Vagina (tissue), 2 donors: ENCODE results near the gene SOS2. TPM values are rescaled to one million over a fixed set of nuclear protein-coding genes. Genes with fewer than 3 reads are reported as not detected.

ENCODE experiments used
- DNase-seq, 2 donors: peaks; one replicate each; pipeline ENCODE4 v3.0.0-alpha.2; 2017; ENCODE audit errors: extremely low spot score in 2 of 2
- H3K27ac ChIP-seq: fragments of 200-600 bp; sonication (generic); one replicate; pipeline ENCODE4 v1.5.1; 2019
- H3K27me3 ChIP-seq: fragments of 200-600 bp; sonication (generic); one replicate; pipeline ENCODE4 v1.5.1; 2019
- H3K36me3 ChIP-seq, 2 donors: fragments of 200-600 bp; sonication (generic); one replicate each; pipeline ENCODE4 v1.5.1; 2017 to 2019
- H3K4me1 ChIP-seq: fragments of 200-600 bp; sonication (generic); one replicate; pipeline ENCODE4 v1.5.1; 2019
- H3K4me3 ChIP-seq, 2 donors: fragments of 200-600 bp; sonication (generic); 1 replicate in 1 of 2; 2 replicates in 1 of 2; pipeline ENCODE4 v1.5.1; 2016 to 2019
- H3K9me3 ChIP-seq: fragments of 200-600 bp; sonication (generic); one replicate; pipeline ENCODE4 v1.5.1; 2019
- CTCF ChIP-seq, 3 experiments: fragments of 450-650 bp in 2 of 3; fragments of 200-600 bp in 1 of 3; sonication (generic) in 1 of 3; IDR thresholded peaks; one replicate each; pipeline ENCODE4 v1.5.1; 2017 to 2019; ENCODE audit warnings: antibody characterized with exemption in 3 of 3, mild to moderate bottlenecking in 2 of 3, moderate library complexity in 2 of 3
- POLR2A ChIP-seq, 2 donors: fragments of 450-650 bp; IDR thresholded peaks; one replicate each; pipeline ENCODE4 v1.6.1; 2017; ENCODE audit warnings: antibody characterized with exemption in 2 of 2, mild to moderate bottlenecking in 2 of 2, moderate library complexity in 2 of 2
- POLR2AphosphoS5 ChIP-seq, 2 donors: sonication (generic); formaldehyde crosslinking; IDR thresholded peaks; one replicate each; pipeline ENCODE4 v1.9.0; 2017; ENCODE audit warnings: antibody characterized with exemption in 2 of 2, mild to moderate bottlenecking in 2 of 2, low read depth in 1 of 2; ENCODE audit not compliant: insufficient read depth in 1 of 2
- intact Hi-C: fragments of 100-400 bp; cut with DNase I; formaldehyde crosslinking; loops from one replicate; pipeline ENCODE4 v1.15.1; 2023
- total RNA-seq: library from RNA; depleted of rRNA; stranded (reverse); fragments of >200 nt; gene quantifications from one replicate; pipeline ENCODE4 v1.2.3, GENCODE V29; 2016

SOS2 gene
- total RNA-seq, 1 donor from 2014 or later, result 23.8 TPM

- intact Hi-C loops, result no loop called here
- peaks cover 0 to 4% of the 10 kb centered on the region in 2 donors for H3K36me3 ChIP-seq
These were observed 108.3 kb downstream of the SOS2 start for GRCh38 chr14:50123062-50123461.

GRCh38 chr14:50122291-50122690 is 109.1 kb downstream of the SOS2 start:
- peaks cover 0 to 4% of the 10 kb centered on the region in 2 donors for H3K36me3 ChIP-seq
- no peaks in the 10 kb centered on the region for H3K27me3 ChIP-seq
- H3K9me3 ChIP-seq, result no peaks in the 10 kb centered on the region
- H3K4me1 ChIP-seq, result no peaks in the 10 kb centered on the region
- no peak for DNase-seq
- no peak for TF ChIP-seq CTCF (IDR thresholded peaks at IDR 0.05)
- no peak for TF ChIP-seq POLR2AphosphoS5 (IDR thresholded peaks at IDR 0.05; ENCODE audit: insufficient read depth in 1 of 2, low read depth in 1 of 2)
- no peak for TF ChIP-seq POLR2A (IDR thresholded peaks at IDR 0.05)
- H3K4me3 ChIP-seq, result no peak overlapping the region
- intact Hi-C loops, result no loop called here
- no peak overlapping the region for H3K27ac ChIP-seq

More at GRCh38 chr14:50123062-50123461, 108.3 kb downstream of the SOS2 start:
- DNase-seq, result no peak
- Histone ChIP-seq H3K27me3 (no peaks in the 10 kb centered on the region), H3K9me3 (no peaks in the 10 kb centered on the region), H3K4me1 (no peaks in the 10 kb centered on the region), H3K4me3 (no peak overlapping the region), H3K27ac (no peak overlapping the region)
- no peak for TF ChIP-seq POLR2A (IDR thresholded peaks at IDR 0.05)

GRCh38 chr14:50121486-50121885 is 109.9 kb downstream of the SOS2 start:
- intact Hi-C loops, result no loop called here

GRCh38 chr14:50117456-50117855 is 113.9 kb downstream of the SOS2 start:
- no peak for TF ChIP-seq POLR2AphosphoS5 (IDR thresholded peaks at IDR 0.05; ENCODE audit: insufficient read depth in 1 of 2, low read depth in 1 of 2)
- no peak for TF ChIP-seq POLR2A (IDR thresholded peaks at IDR 0.05)
- no peak for TF ChIP-seq CTCF (IDR thresholded peaks at IDR 0.05)
- peaks cover 23% of the 10 kb centered on the region for H3K4me1 ChIP-seq
- DNase-seq, result no peak
- peaks cover 2 to 13% of the 10 kb centered on the region in 2 donors for H3K36me3 ChIP-seq
- H3K27me3 ChIP-seq, result no peaks in the 10 kb centered on the region
- no peaks in the 10 kb centered on the region for H3K9me3 ChIP-seq
- intact Hi-C loops, result loop anchor here (10.0 kb wide), 2 partner anchors 53 to 253 kb away; no protein-coding TSS in a partner anchor
- H3K4me3 ChIP-seq, result no peak overlapping the region
- peak overlapping the region; percentile 94 for H3K27ac ChIP-seq

More at GRCh38 chr14:50121486-50121885, 109.9 kb downstream of the SOS2 start:
- H3K4me3 ChIP-seq, result no peak overlapping the region
- no peaks in the 10 kb centered on the region for H3K9me3 ChIP-seq
- H3K27ac ChIP-seq, result no peak overlapping the region
- H3K4me1 ChIP-seq, result peaks cover 6% of the 10 kb centered on the region
- no peaks in the 10 kb centered on the region for H3K27me3 ChIP-seq
- no peak for TF ChIP-seq POLR2A (IDR thresholded peaks at IDR 0.05)
- no peak for TF ChIP-seq CTCF (IDR thresholded peaks at IDR 0.05)
- TF ChIP-seq POLR2AphosphoS5 (IDR thresholded peaks at IDR 0.05; ENCODE audit: insufficient read depth in 1 of 2, low read depth in 1 of 2), result no peak
- H3K36me3 ChIP-seq, result peaks cover 0 to 4% of the 10 kb centered on the region in 2 donors
- no peak for DNase-seq

GRCh38 chr14:50116966-50117365 is 114.4 kb downstream of the SOS2 start:
- TF ChIP-seq POLR2A (IDR thresholded peaks at IDR 0.05) (no peak), CTCF (IDR thresholded peaks at IDR 0.05) (no peak), POLR2AphosphoS5 (IDR thresholded peaks at IDR 0.05; ENCODE audit: insufficient read depth in 1 of 2, low read depth in 1 of 2) (no peak)
- peaks cover 23% of the 10 kb centered on the region for H3K4me1 ChIP-seq
- DNase-seq, result no peak
- intact Hi-C loops, result loop anchor here (10.0 kb wide), 2 partner anchors 52 to 252 kb away; no protein-coding TSS in a partner anchor
- no peaks in the 10 kb centered on the region for H3K9me3 ChIP-seq
- peaks cover 2 to 18% of the 10 kb centered on the region in 2 donors for H3K36me3 ChIP-seq
- peak overlapping the region; percentile 94 for H3K27ac ChIP-seq
- no peaks in the 10 kb centered on the region for H3K27me3 ChIP-seq
- H3K4me3 ChIP-seq, result peak overlapping the region; percentile 78 to 92
